OCI-LY1 (cell line): Measurements from ENCODE around the gene ZNF282.

Experiments used
- H2AFZ ChIP-seq: fragments of 200-600 bp; sonication (generic), shearing (Covaris generic); 2 replicates; pipeline ENCODE4 v1.6.0; 2014; ENCODE audit warnings: antibody characterized with exemption, mild to moderate bottlenecking, low read length
- H3F3A ChIP-seq: fragments of 200-600 bp; sonication (generic), shearing (Covaris generic); 2 replicates; pipeline ENCODE4 v1.6.0; 2014; ENCODE audit warnings: mild to moderate bottlenecking, antibody characterized with exemption, low read length, moderate library complexity; ENCODE audit not compliant: insufficient read depth
- H3K27ac ChIP-seq: fragments of 200-600 bp; sonication (generic); 2 replicates; pipeline ENCODE4 v1.5.1; 2014; ENCODE audit warnings: low read length, mixed run types, mild to moderate bottlenecking, low read depth; ENCODE audit not compliant: poor library complexity, severe bottlenecking
- H3K27me3 ChIP-seq: fragments of 200-600 bp; sonication (generic); 2 replicates; pipeline ENCODE4 v1.6.0; 2014; ENCODE audit warnings: antibody characterized with exemption, mild to moderate bottlenecking, low read length, moderate library complexity; ENCODE audit not compliant: insufficient read depth
- H3K36me3 ChIP-seq: fragments of 200-600 bp; sonication (generic); 2 replicates; pipeline ENCODE4 v1.6.1; 2014; ENCODE audit warnings: mild to moderate bottlenecking, antibody characterized with exemption, low read length, moderate library complexity, mixed read lengths; ENCODE audit not compliant: insufficient read depth
- H3K4me1 ChIP-seq: fragments of 200-600 bp; sonication (generic); 2 replicates; pipeline ENCODE4 v1.5.1; 2014; ENCODE audit warnings: mild to moderate bottlenecking, low read length, moderate library complexity; ENCODE audit not compliant: insufficient read depth, severe bottlenecking
- H3K4me2 ChIP-seq: fragments of 200-600 bp; sonication (generic), shearing (Covaris generic); 2 replicates; pipeline ENCODE4 v1.6.1; 2014; ENCODE audit warnings: low read length
- H3K4me3 ChIP-seq: fragments of 200-600 bp; sonication (generic); 2 replicates; pipeline ENCODE4 v1.5.1; 2014; ENCODE audit warnings: low read length, low read depth, mild to moderate bottlenecking, mixed read lengths; ENCODE audit not compliant: poor library complexity, severe bottlenecking
- H3K79me2 ChIP-seq: fragments of 200-600 bp; shearing (Covaris generic); 2 replicates; pipeline ENCODE4 v1.6.1; 2016; ENCODE audit warnings: mixed run types, low read length, mixed read lengths; ENCODE audit not compliant: insufficient read depth
- H3K9ac ChIP-seq: fragments of 200-600 bp; sonication (generic), shearing (Covaris generic); 2 replicates; pipeline ENCODE4 v1.6.1; 2014; ENCODE audit warnings: mild to moderate bottlenecking, low read length, mixed read lengths
- H3K9me2 ChIP-seq: fragments of 200-600 bp; sonication (generic), shearing (Covaris generic); 2 replicates; pipeline ENCODE4 v1.6.1; 2014; ENCODE audit warnings: low read depth, mild to moderate bottlenecking, low read length, mixed read lengths
- H3K9me3 ChIP-seq: fragments of 200-600 bp; shearing (Covaris generic); 2 replicates; pipeline ENCODE4 v1.6.1; 2014; ENCODE audit warnings: low read length, mixed read lengths
- H4K20me1 ChIP-seq: fragments of 200-600 bp; sonication (generic), shearing (Covaris generic); 2 replicates; pipeline ENCODE4 v1.6.0; 2016; ENCODE audit warnings: mild to moderate bottlenecking, low read length; ENCODE audit not compliant: insufficient read depth
- CTCF ChIP-seq: fragments of 200-600 bp; sonication (generic), shearing (Covaris generic); IDR thresholded peaks from 2 replicates; pipeline ENCODE4 v1.5.1; 2017; ENCODE audit warnings: mild to moderate bottlenecking, antibody characterized with exemption, low read length, moderate library complexity, mixed read lengths
- EZH2 ChIP-seq: fragments of 200-600 bp; sonication (generic), shearing (Covaris generic); IDR thresholded peaks from 2 replicates; pipeline ENCODE4 v1.8.0; 2017; ENCODE audit warnings: borderline replicate concordance, mixed run types, mild to moderate bottlenecking, antibody characterized with exemption, low read length, moderate library complexity, mixed read lengths

Gene ZNF282

DNA sequence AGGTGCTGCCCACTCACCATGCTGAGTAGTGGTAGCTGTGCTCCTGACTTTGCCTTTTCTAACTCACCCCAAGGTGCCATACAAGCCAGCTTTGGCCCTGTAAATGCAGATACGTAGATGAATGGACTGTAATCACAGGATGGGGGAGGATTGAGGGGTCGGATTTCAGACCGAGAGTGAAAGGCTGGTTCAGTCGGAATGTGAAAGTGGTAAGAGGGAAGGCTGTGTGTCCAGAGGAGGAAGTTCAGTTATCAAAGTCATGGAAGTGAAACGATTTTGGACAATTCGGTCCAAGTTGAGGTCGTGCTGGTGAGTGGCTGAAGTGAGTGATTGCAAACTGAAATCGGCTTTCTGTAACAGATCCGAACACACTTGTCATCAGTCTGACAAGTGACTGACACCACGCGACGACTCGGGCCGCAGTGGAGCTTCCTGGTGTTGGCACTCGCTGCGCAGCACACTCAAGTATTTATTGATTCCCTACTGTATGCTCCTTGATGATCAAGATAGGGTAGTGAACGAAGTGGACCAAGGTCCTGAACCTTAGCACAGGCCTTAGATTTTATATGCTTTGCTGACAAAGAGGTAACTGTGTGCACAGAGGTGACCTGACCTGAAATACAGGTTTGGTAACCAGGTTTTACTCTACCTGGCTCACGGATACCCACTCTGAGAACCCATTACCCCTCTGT is 10.5 kb downstream of the ZNF282 start:
- no peak overlapping the region for H3K9ac ChIP-seq
- no peak overlapping the region for H3K4me3 ChIP-seq
- H3K36me3 ChIP-seq = peaks cover 77% of the 10 kb centered on the region
- H3K9me3 ChIP-seq = no peaks in the 10 kb centered on the region
- no peak overlapping the region for H3K4me2 ChIP-seq
- no peaks in the 10 kb centered on the region for H3F3A ChIP-seq
- H2AFZ ChIP-seq = no peak overlapping the region
- H3K79me2 ChIP-seq = no peaks in the 10 kb centered on the region
- no peak overlapping the region for H3K27ac ChIP-seq
- TF ChIP-seq CTCF (no peak), EZH2 (no peak)
- no peaks in the 10 kb centered on the region for H3K9me2 ChIP-seq
- H3K4me1 ChIP-seq = no peaks in the 10 kb centered on the region
- H4K20me1 ChIP-seq = no peaks in the 10 kb centered on the region
- H3K27me3 ChIP-seq = no peaks in the 10 kb centered on the region

DNA sequence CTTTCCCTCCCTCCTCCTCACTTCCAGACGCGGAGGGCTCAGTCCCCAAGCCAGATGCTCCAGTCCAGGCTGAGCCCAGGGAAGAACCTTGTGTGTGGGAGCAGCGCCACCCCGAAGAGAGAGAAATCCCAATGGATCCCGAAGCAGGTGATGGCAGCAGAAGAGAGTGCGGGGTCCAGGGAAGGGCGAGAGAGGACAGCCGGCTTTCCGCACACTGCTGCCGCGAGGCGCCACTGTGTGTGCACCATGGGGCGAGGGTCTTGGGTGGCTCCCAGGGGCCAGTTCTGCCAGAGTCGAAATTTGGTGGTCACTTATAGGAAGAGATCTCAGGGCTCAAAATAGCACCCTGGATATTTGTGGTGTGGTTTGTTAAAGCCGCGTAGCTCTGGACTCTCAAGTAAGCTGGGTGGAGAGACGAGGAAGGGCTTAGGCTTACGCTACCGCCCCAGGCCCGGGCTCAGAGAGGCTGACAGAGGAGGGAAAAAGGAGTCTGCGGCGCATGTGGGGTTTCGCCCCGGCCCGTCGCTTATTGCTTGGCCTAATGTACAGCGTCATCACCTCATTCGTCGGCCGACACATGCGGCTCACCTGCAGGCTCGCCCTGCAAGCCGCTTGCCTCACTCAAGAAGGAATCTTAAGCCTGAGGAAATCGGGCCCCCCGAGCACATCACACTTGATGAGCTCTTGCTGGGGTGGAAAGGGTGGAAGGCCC is 12.1 kb downstream of the ZNF282 start:
- no peak overlapping the region for H3K27ac ChIP-seq
- H3K4me1 ChIP-seq = no peaks in the 10 kb centered on the region
- no peaks in the 10 kb centered on the region for H3K79me2 ChIP-seq
- no peaks in the 10 kb centered on the region for H3K9me3 ChIP-seq
- no peaks in the 10 kb centered on the region for H4K20me1 ChIP-seq
- peaks cover 82% of the 10 kb centered on the region for H3K36me3 ChIP-seq
- no peaks in the 10 kb centered on the region for H3K27me3 ChIP-seq
- no peak overlapping the region for H2AFZ ChIP-seq
- no peaks in the 10 kb centered on the region for H3F3A ChIP-seq
- H3K4me2 ChIP-seq = no peak overlapping the region
- no peak overlapping the region for H3K4me3 ChIP-seq
- H3K9ac ChIP-seq = no peak overlapping the region
- H3K9me2 ChIP-seq = no peaks in the 10 kb centered on the region
- no peak for TF ChIP-seq EZH2
- no peak for TF ChIP-seq CTCF

- Histone ChIP-seq H3K4me3 (no peak overlapping the region), H3K27me3 (no peaks in the 10 kb centered on the region), H2AFZ (no peak overlapping the region), H3K9ac (no peak overlapping the region), H3K4me2 (no peak overlapping the region), H3K9me2 (no peaks in the 10 kb centered on the region), H4K20me1 (no peaks in the 10 kb centered on the region), H3K27ac (no peak overlapping the region), H3K36me3 (peaks cover 82% of the 10 kb centered on the region), H3K4me1 (no peaks in the 10 kb centered on the region), H3K9me3 (no peaks in the 10 kb centered on the region), H3K79me2 (no peaks in the 10 kb centered on the region), H3F3A (no peaks in the 10 kb centered on the region)
- TF ChIP-seq CTCF (peak; percentile 96), EZH2 (no peak)
These were observed 14.3 kb downstream of the ZNF282 start for GRCh38 chr7:149209518-149210269.
